Measurements from ENCODE around the gene THADA. TPM values are rescaled to one million over a fixed set of nuclear protein-coding genes. Genes with fewer than 3 reads are reported as not detected.

THADA gene
- total and polyA plus RNA-seq, 2 donors (not counting 3 experiments of a cell fraction or from before 2014, with no cell fraction given) = 22.6 to 25.3 TPM

GRCh38 chr2:43538034-43538670, 57.7 kb downstream of the THADA start:
- no peaks in the 10 kb centered on the region for H3K36me3 ChIP-seq (ENCODE audit: control insufficient read depth in 2 of 2, extremely low read depth in 1 of 2, insufficient read depth in 2 of 2, low read length in 2 of 2)
- no peaks in the 10 kb centered on the region for H3K9me1 ChIP-seq (replicated peaks; ENCODE audit: control insufficient read depth, extremely low read depth, insufficient read depth, low read length)
- H3K27me3 ChIP-seq (ENCODE audit: control insufficient read depth in 2 of 2, insufficient read depth in 2 of 2, low read length in 2 of 2) = no peaks in the 10 kb centered on the region
- H3K4me2 ChIP-seq (ENCODE audit: insufficient read depth, low read length) = no peak overlapping the region
- BruUV-seq (replicated peaks) = no TSS peak
- H3K9ac ChIP-seq (replicated peaks; ENCODE audit: extremely low read depth, insufficient read depth, low read length) = no peak overlapping the region
- no peaks in the 10 kb centered on the region for H3K9me3 ChIP-seq (replicated peaks; ENCODE audit: control insufficient read depth, insufficient read depth, low read length)
- H2AFZ ChIP-seq (ENCODE audit: low read depth, low read length) = no peak overlapping the region
- H4K20me1 ChIP-seq (replicated peaks; ENCODE audit: control insufficient read depth, extremely low read depth, insufficient read depth, low read length) = no peaks in the 10 kb centered on the region
- no peak overlapping the region for H3K27ac ChIP-seq (ENCODE audit: insufficient read depth, low read depth, low read length)
- DNase-seq (ENCODE audit: low read depth, low spot score) (no peak), FAIRE-seq (no peak)
- ChIA-PET CTCF (interaction anchor here (1.1 to 4.8 kb wide), 6 partner anchors 8 to 710 kb away, joined by 3 to 30 read pairs (median 4); partner anchors contain the start of gene ZFP36L2), POLR2A (no interaction called here)
- intact Hi-C loops (cut with micrococcal nuclease) (no loop called here), dilution Hi-C loops (cut with MboI; ENCODE audit: extremely low pct_ligation_motif_present, low sequenced_read_pairs) (no loop called here)
- TF ChIP-seq MAX (IDR thresholded peaks at IDR 0.05; ENCODE audit: insufficient read depth, insufficient read length) (no peak), EZH2 (IDR thresholded peaks at IDR 0.05; ENCODE audit: borderline replicate concordance, low read depth, low read length, severe bottlenecking) (no peak), POLR2AphosphoS5 (IDR thresholded peaks at IDR 0.05; ENCODE audit: insufficient read depth, low read depth, low read length) (no peak), FOS (IDR thresholded peaks at IDR 0.05; ENCODE audit: borderline replicate concordance, insufficient read depth, low read length) (no peak), GATA2 (IDR thresholded peaks at IDR 0.05; ENCODE audit: insufficient read depth, insufficient read length, low read depth, low read length) (no peak), CTCF (IDR thresholded peaks at IDR 0.05; ENCODE audit: extremely low read depth in 1 of 2, insufficient read depth in 1 of 2, low read depth in 1 of 2, low read length in 2 of 2) (no peak), MYC (IDR thresholded peaks at IDR 0.05; ENCODE audit: low read depth, low read length) (no peak), POLR2A (IDR thresholded peaks at IDR 0.05; ENCODE audit: low read depth, low read length) (no peak), JUN (IDR thresholded peaks at IDR 0.05; ENCODE audit: borderline replicate concordance, insufficient read depth, insufficient read length, low read depth) (no peak)
- H3K4me3 ChIP-seq (replicated peaks in 1 of 3; ENCODE audit: insufficient read depth in 1 of 3, low read depth in 1 of 3, low read length in 3 of 3) = no peak overlapping the region
- no peaks in the 10 kb centered on the region for H3K4me1 ChIP-seq (ENCODE audit: control insufficient read depth, extremely low read depth, insufficient read depth, low read length)
- no peaks in the 10 kb centered on the region for H3K79me2 ChIP-seq (ENCODE audit: control insufficient read depth, insufficient read depth, low read length)

All from endothelial cell of umbilical vein (primary cell).